GM06990 (cell line): Measurements from ENCODE around the gene ALDH1B1.

ENCODE experiments used
- DNase-seq: peaks from one replicate; pipeline ENCODE4 v3.0.0-alpha.2; 2011; ENCODE audit not compliant: insufficient read length; ENCODE audit errors: extremely low read depth
- H3K27me3 ChIP-seq: replicated peaks from 2 replicates; pipeline ENCODE4 v1.6.0; 2011; ENCODE audit warnings: low read length; ENCODE audit not compliant: control insufficient read depth, insufficient read depth
- H3K36me3 ChIP-seq: 2 replicates; pipeline ENCODE4 v1.5.1; 2011; ENCODE audit warnings: low read length; ENCODE audit not compliant: control insufficient read depth, insufficient read depth
- H3K4me3 ChIP-seq: replicated peaks from 2 replicates; pipeline ENCODE4 v1.5.1; 2011; ENCODE audit warnings: low read depth, mild to moderate bottlenecking, control low read depth, low read length
- TF ChIP-seq, protein P1 (sequence below): IDR thresholded peaks from 2 replicates; pipeline ENCODE4 v1.5.1; 2011; ENCODE audit warnings: low read length, control low read depth, mild to moderate bottlenecking, inconsistent platforms; ENCODE audit not compliant: insufficient read depth, poor library complexity, severe bottlenecking

Gene ALDH1B1

GRCh38 chr9:38408719-38409118, 16.2 kb downstream of the ALDH1B1 start:
- TF ChIP-seq, protein P1, sequence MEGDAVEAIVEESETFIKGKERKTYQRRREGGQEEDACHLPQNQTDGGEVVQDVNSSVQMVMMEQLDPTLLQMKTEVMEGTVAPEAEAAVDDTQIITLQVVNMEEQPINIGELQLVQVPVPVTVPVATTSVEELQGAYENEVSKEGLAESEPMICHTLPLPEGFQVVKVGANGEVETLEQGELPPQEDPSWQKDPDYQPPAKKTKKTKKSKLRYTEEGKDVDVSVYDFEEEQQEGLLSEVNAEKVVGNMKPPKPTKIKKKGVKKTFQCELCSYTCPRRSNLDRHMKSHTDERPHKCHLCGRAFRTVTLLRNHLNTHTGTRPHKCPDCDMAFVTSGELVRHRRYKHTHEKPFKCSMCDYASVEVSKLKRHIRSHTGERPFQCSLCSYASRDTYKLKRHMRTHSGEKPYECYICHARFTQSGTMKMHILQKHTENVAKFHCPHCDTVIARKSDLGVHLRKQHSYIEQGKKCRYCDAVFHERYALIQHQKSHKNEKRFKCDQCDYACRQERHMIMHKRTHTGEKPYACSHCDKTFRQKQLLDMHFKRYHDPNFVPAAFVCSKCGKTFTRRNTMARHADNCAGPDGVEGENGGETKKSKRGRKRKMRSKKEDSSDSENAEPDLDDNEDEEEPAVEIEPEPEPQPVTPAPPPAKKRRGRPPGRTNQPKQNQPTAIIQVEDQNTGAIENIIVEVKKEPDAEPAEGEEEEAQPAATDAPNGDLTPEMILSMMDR: no peak
- Histone ChIP-seq H3K36me3 (no peaks in the 10 kb centered on the region), H3K4me3 (no peak overlapping the region), H3K27me3 (peaks cover 1% of the 10 kb centered on the region)
- DNase-seq: no peak

DNA sequence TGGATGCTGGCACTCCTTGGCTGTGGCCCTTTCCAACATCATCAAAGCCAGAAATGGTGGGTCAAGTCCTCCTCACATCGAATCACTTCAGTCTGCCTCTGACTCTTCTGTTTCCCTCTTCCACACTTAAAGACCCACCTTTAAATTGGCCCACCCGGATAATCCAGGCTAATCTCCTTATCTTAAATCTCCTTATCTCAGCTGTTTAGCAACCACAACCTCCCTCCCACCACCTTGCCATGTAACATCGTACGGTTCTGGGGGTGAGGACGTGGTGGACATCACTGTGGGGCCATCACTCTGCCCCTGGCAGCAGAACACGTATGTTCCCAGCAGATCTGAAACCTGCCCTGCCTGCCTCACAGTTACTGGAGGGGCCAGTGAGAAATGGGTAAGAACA, 20.2 kb downstream of the ALDH1B1 start:
- TF ChIP-seq, protein P1: no peak
- Histone ChIP-seq H3K27me3 (no peaks in the 10 kb centered on the region; the same call in 1 of the 2 replicates), H3K4me3 (no peak overlapping the region), H3K36me3 (no peaks in the 10 kb centered on the region)
- DNase-seq: no peak

GRCh38 chr9:38413283-38413682, 20.8 kb downstream of the ALDH1B1 start:
- Histone ChIP-seq H3K4me3 (no peak overlapping the region), H3K27me3 (no peaks in the 10 kb centered on the region; the same call in 1 of the 2 replicates), H3K36me3 (no peaks in the 10 kb centered on the region)
- TF ChIP-seq, protein P1: no peak
- DNase-seq: no peak

GRCh38 chr9:38414040-38414723, 21.7 kb downstream of the ALDH1B1 start:
- no peaks in the 10 kb centered on the region for H3K36me3 ChIP-seq
- H3K27me3 ChIP-seq: no peaks in the 10 kb centered on the region; the same call in 1 of the 2 replicates
- TF ChIP-seq, protein P1: no peak
- no peak for DNase-seq
- H3K4me3 ChIP-seq: no peak overlapping the region

GRCh38 chr9:38415856-38416255, 23.4 kb downstream of the ALDH1B1 start:
- no peak for DNase-seq
- TF ChIP-seq, protein P1: no peak
- no peak overlapping the region for H3K4me3 ChIP-seq
- H3K27me3 ChIP-seq: no peaks in the 10 kb centered on the region; the same call in 1 of the 2 replicates
- H3K36me3 ChIP-seq: no peaks in the 10 kb centered on the region
